ENCODE data around the gene CFAP45.
A peak's percentile ranks its signal among the peaks of the same experiment; 100 is the strongest.

The CFAP45 gene

GRCh38 chr1:159828581-159829272 is 71.2 kb downstream of the CFAP45 start:
- Histone ChIP-seq H3K27ac (no peak overlapping the region), H3K36me3 (no peaks in the 10 kb centered on the region), H3K27me3 (peaks cover 0 to 3% of the 10 kb centered on the region in 2 donors), H3K4me1 (no peaks in the 10 kb centered on the region), H3K9me3 (no peaks in the 10 kb centered on the region), H3K4me3 (no peak overlapping the region)
- TF ChIP-seq CTCF (IDR thresholded peaks at IDR 0.05), result no peak
- DNase-seq, result no peak
- intact Hi-C loops (cut with DNase I; ENCODE audit: low total_unique reads), result no loop called here

GRCh38 chr1:159828176-159828575 is 71.8 kb downstream of the CFAP45 start:
- no peak overlapping the region for H3K27ac ChIP-seq
- TF ChIP-seq CTCF (IDR thresholded peaks at IDR 0.05), result no peak
- H3K36me3 ChIP-seq, result no peaks in the 10 kb centered on the region
- DNase-seq, result no peak
- H3K9me3 ChIP-seq, result no peaks in the 10 kb centered on the region
- H3K27me3 ChIP-seq, result peaks cover 0 to 8% of the 10 kb centered on the region in 2 donors
- H3K4me3 ChIP-seq, result no peak overlapping the region
- no peaks in the 10 kb centered on the region for H3K4me1 ChIP-seq
- intact Hi-C loops (cut with DNase I; ENCODE audit: low total_unique reads), result no loop called here

GRCh38 chr1:159827549-159827948 is 72.4 kb downstream of the CFAP45 start:
- peaks cover 0 to 11% of the 10 kb centered on the region in 2 donors for H3K27me3 ChIP-seq
- H3K36me3 ChIP-seq, result no peaks in the 10 kb centered on the region
- no peaks in the 10 kb centered on the region for H3K4me1 ChIP-seq
- no peak for DNase-seq
- no peak overlapping the region for H3K27ac ChIP-seq
- H3K9me3 ChIP-seq, result no peaks in the 10 kb centered on the region
- intact Hi-C loops (cut with DNase I; ENCODE audit: low total_unique reads), result no loop called here
- TF ChIP-seq CTCF (IDR thresholded peaks at IDR 0.05), result no peak
- H3K4me3 ChIP-seq, result no peak overlapping the region

- H3K4me3 ChIP-seq, result no peak overlapping the region
- no peaks in the 10 kb centered on the region for H3K9me3 ChIP-seq
- intact Hi-C loops (cut with DNase I; ENCODE audit: low total_unique reads), result no loop called here
- DNase-seq, result no peak
- TF ChIP-seq CTCF (IDR thresholded peaks at IDR 0.05), result no peak
- no peak overlapping the region for H3K27ac ChIP-seq
- peaks cover 0 to 11% of the 10 kb centered on the region in 2 donors for H3K27me3 ChIP-seq
- no peaks in the 10 kb centered on the region for H3K36me3 ChIP-seq
- H3K4me1 ChIP-seq, result no peaks in the 10 kb centered on the region
Observed at GRCh38 chr1:159827102-159827490, 72.9 kb downstream of the CFAP45 start.

- TF ChIP-seq CTCF (IDR thresholded peaks at IDR 0.05), result no peak
- no peak within 1 kb of the TSS for H3K4me3 ChIP-seq
- intact Hi-C loops (cut with DNase I; ENCODE audit: low total_unique reads), result no loop called here
- DNase-seq, result peak; percentile 61 to 73
- no peaks in the 10 kb centered on the region for H3K9me3 ChIP-seq
- H3K4me1 ChIP-seq, result no peaks in the 10 kb centered on the region
- H3K36me3 ChIP-seq, result no peaks in the 10 kb centered on the region
- no peak within 1 kb of the TSS for H3K27ac ChIP-seq
- H3K27me3 ChIP-seq, result peaks cover 0 to 11% of the 10 kb centered on the region in 2 donors
Observed at GRCh38 chr1:159826441-159827101, 73.4 kb downstream of the CFAP45 start, which contains the start of gene SLAMF8. Gene SLAMF8, plus strand, starts transcription at chr1:159826873. Its CDS starts 26 bp downstream, at chr1:159826899.

Measured in tibial artery (tissue), 4 donors.